A673 (cell line): ENCODE measurements around the gene CMTM1. TPM values are rescaled to one million over a fixed set of nuclear protein-coding genes. Genes with fewer than 3 reads are reported as not detected.

Experiments
- BruUV-seq: library from RNA; stranded (reverse); fragments of 400-500 nt; replicated peaks from 2 replicates; lab custom pipeline; 2021; lab: Mats Ljungman, UMichigan
- CTCF ChIA-PET: fragments of 300-600 bp; sonication (Branson Sonifier 250); formaldehyde crosslinking; loops from one replicate; lab custom pipeline; 2022; ENCODE audit warnings: antibody characterized with exemption; lab: Charles Lee
- POLR2A ChIA-PET: fragments of 300-600 bp; sonication (Branson Sonifier 250); formaldehyde crosslinking; loops from one replicate; lab custom pipeline; 2022; ENCODE audit warnings: antibody characterized with exemption; ENCODE audit not compliant: low non-redundant PET; lab: Charles Lee
- DNase-seq: peaks from one replicate; pipeline ENCODE4 v3.0.0-alpha.2; 2015; ENCODE audit warnings: low spot score
- H3K27ac ChIP-seq: fragments of 200-600 bp; sonication (generic); 2 replicates; pipeline ENCODE4 v1.5.1; 2016; ENCODE audit warnings: mixed run types, low read depth, mild to moderate bottlenecking, mixed read lengths, antibody characterized with exemption, low read length; ENCODE audit not compliant: poor library complexity, severe bottlenecking
- H3K27me3 ChIP-seq: fragments of 200-600 bp; sonication (generic); replicated peaks from 2 replicates; pipeline ENCODE4 v1.6.1; 2017; ENCODE audit warnings: mixed run types, low read depth, mild to moderate bottlenecking, mixed read lengths, antibody characterized with exemption, low read length; ENCODE audit not compliant: insufficient read depth, poor library complexity
- H3K36me3 ChIP-seq: fragments of 200-600 bp; sonication (generic); 2 replicates; pipeline ENCODE4 v1.6.1; 2016; ENCODE audit warnings: mixed run types, mild to moderate bottlenecking, mixed read lengths, antibody characterized with exemption, low read length; ENCODE audit not compliant: insufficient read depth, poor library complexity, severe bottlenecking
- H3K4me1 ChIP-seq: fragments of 200-600 bp; sonication (generic); 2 replicates; pipeline ENCODE4 v1.6.1; 2017; ENCODE audit warnings: mixed run types, mild to moderate bottlenecking, mixed read lengths, antibody characterized with exemption, low read length; ENCODE audit not compliant: insufficient read depth, poor library complexity, severe bottlenecking
- H3K4me3 ChIP-seq: fragments of 200-600 bp; sonication (generic); 2 replicates; pipeline ENCODE4 v1.5.1; 2016; ENCODE audit warnings: low read depth, mixed run types, mild to moderate bottlenecking, mixed read lengths, low read length; ENCODE audit not compliant: poor library complexity, severe bottlenecking
- H3K9me3 ChIP-seq: fragments of 200-600 bp; sonication (generic); 2 replicates; pipeline ENCODE4 v1.6.1; 2016; ENCODE audit warnings: mixed run types, low read depth, mild to moderate bottlenecking, mixed read lengths, antibody characterized with exemption, low read length; ENCODE audit not compliant: poor library complexity, severe bottlenecking
- CTCF ChIP-seq: fragments of 300-800, 200-600 bp; sonication (generic); conservative IDR thresholded peaks from 2 replicates; pipeline ENCODE4 v1.5.1; 2017; ENCODE audit warnings: low read depth, mild to moderate bottlenecking, antibody characterized with exemption, low read length, moderate library complexity, mixed read lengths
- EZH2 ChIP-seq: fragments of 200-600 bp; sonication (generic); IDR thresholded peaks from 2 replicates; pipeline ENCODE4 v1.6.1; 2017; ENCODE audit warnings: borderline replicate concordance, low read depth, mild to moderate bottlenecking, mixed read lengths, antibody characterized with exemption, low read length; ENCODE audit not compliant: poor library complexity, severe bottlenecking
- intact Hi-C: fragments of 100-400 bp; cut with micrococcal nuclease; formaldehyde crosslinking; loops from one replicate; pipeline ENCODE4 v1.10.0; 2022; ENCODE audit not compliant: unreplicated experiment
- total RNA-seq: library from RNA; stranded (reverse); gene quantifications from 2 replicates; pipeline ENCODE4 v1.2.3, GENCODE V29; 2021

The CMTM1 gene
- total RNA-seq, 1 experiment from 2014 or later, result 7.1 TPM

GRCh38 chr16:66543541-66543940, 22.7 kb upstream of the CMTM1 start:
- H3K27me3 ChIP-seq, result no peaks in the 10 kb centered on the region
- BruUV-seq, result no TSS peak
- POLR2A ChIA-PET, result no interaction called here
- no peak overlapping the region for H3K27ac ChIP-seq
- DNase-seq, result no peak
- no peak overlapping the region for H3K4me3 ChIP-seq
- no peaks in the 10 kb centered on the region for H3K9me3 ChIP-seq
- CTCF ChIA-PET, result no interaction called here
- TF ChIP-seq EZH2 (no peak), CTCF (no peak)
- intact Hi-C loops, result no loop called here
- no peaks in the 10 kb centered on the region for H3K36me3 ChIP-seq
- no peaks in the 10 kb centered on the region for H3K4me1 ChIP-seq

GRCh38 chr16:66544016-66544757, 22.1 kb upstream of the CMTM1 start:
- TF ChIP-seq EZH2 (no peak), CTCF (no peak)
- intact Hi-C loops, result no loop called here
- ChIA-PET POLR2A (no interaction called here), CTCF (interaction anchor here (1.0 kb wide), 1 partner anchor 64 kb away, joined by 3 read pairs; no protein-coding TSS in a partner anchor)
- H3K9me3 ChIP-seq, result no peaks in the 10 kb centered on the region
- H3K27me3 ChIP-seq, result no peaks in the 10 kb centered on the region
- H3K4me3 ChIP-seq, result no peak overlapping the region
- no TSS peak for BruUV-seq
- no peak overlapping the region for H3K27ac ChIP-seq
- no peaks in the 10 kb centered on the region for H3K36me3 ChIP-seq
- no peak for DNase-seq
- H3K4me1 ChIP-seq, result peaks cover 3% of the 10 kb centered on the region

DNA sequence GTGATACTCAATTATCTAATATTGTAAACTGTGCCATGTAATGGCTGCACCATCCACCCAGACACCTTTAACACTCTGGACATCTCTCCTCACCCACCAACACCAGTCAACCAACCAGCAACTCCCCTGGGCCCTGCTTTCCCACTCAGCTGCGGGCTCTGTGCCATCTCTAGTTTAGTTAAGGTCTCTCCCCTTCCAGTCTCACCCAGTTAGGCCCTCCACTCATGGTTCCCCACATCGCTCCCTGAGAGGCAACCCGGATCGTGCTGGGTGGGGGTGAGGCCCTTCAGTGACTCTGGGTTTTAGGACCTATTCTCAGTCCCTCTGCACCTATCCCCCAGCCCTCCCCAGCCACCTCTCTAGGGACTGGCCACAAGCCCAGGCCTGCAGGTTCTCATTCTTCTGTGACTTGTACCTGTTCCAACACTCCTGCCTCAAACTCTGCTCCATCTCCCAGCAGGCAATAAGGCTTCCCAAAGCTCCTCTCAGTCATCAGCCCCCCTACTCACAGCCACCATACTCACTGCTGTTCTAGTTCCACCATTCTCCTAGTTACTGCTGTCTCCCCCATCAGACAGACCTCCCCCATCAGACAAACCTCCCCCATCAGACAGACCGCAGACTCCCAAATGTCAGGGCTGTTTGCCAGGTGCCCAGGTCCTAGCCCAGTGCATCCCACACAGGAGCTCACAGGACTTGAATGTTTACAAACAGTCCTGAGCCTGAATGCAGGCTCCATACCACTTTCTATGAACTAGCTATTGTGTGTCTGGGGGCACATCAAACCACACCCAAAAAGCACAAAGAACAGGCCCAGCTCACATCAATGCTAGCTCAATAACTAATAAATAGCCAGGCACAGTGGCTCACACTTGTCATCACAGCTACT, 18.9 kb upstream of the CMTM1 start:
- no TSS peak for BruUV-seq
- CTCF ChIA-PET, result no interaction called here
- no peaks in the 10 kb centered on the region for H3K36me3 ChIP-seq
- peaks cover 11% of the 10 kb centered on the region for H3K4me1 ChIP-seq
- POLR2A ChIA-PET, result no interaction called here
- intact Hi-C loops, result no loop called here
- DNase-seq, result no peak
- no peak overlapping the region for H3K4me3 ChIP-seq
- no peak overlapping the region for H3K27ac ChIP-seq
- TF ChIP-seq CTCF, result no peak
- no peak for TF ChIP-seq EZH2
- no peaks in the 10 kb centered on the region for H3K27me3 ChIP-seq
- H3K9me3 ChIP-seq, result no peaks in the 10 kb centered on the region
